Breast epithelium (tissue), 4 donors: ENCODE results near the gene CBFA2T2. TPM values are rescaled to one million over a fixed set of nuclear protein-coding genes. Genes with fewer than 3 reads are reported as not detected.
"Not testable (repeated sequence)": the region's sequence is repeated elsewhere in the genome, so short reads cannot be mapped to it uniquely, and the experiment has no call there.

Source experiments
- DNase-seq, 2 donors: peaks; one replicate each; pipeline ENCODE4 v3.0.0-alpha.2; 2019; ENCODE audit warnings: low spot score in 2 of 2
- H3K27ac ChIP-seq, 2 donors: fragments of 200-600 bp; sonication (generic) in 1 of 2; one replicate each; pipeline ENCODE4 v1.5.1; 2016 to 2019; ENCODE audit warnings: mild to moderate bottlenecking in 1 of 2
- H3K27me3 ChIP-seq, 2 donors: fragments of 200-600 bp; sonication (generic) in 1 of 2; one replicate each; pipeline versions ENCODE4 v1.5.1 to v1.6.0; 2017 to 2019; ENCODE audit warnings: control low read depth in 1 of 2, mild to moderate bottlenecking in 1 of 2
- H3K36me3 ChIP-seq: fragments of 200-600 bp; one replicate; pipeline ENCODE4 v1.5.1; 2019
- H3K4me1 ChIP-seq, 2 donors: fragments of 200-600 bp; sonication (generic); one replicate each; pipeline ENCODE4 v1.5.1; 2016 to 2019; ENCODE audit warnings: control low read depth in 1 of 2
- H3K4me3 ChIP-seq, 3 donors: fragments of 200-600 bp; sonication (generic); 1 replicate in 2 of 3; 2 replicates in 1 of 3; pipeline ENCODE4 v1.5.1; 2016 to 2019; ENCODE audit warnings: mild to moderate bottlenecking in 3 of 3, moderate library complexity in 2 of 3
- H3K9me3 ChIP-seq, 2 donors: fragments of 200-600 bp; sonication (generic) in 1 of 2; one replicate each; pipeline ENCODE4 v1.5.1; 2016 to 2019; ENCODE audit warnings: control low read depth in 1 of 2
- CTCF ChIP-seq, 3 donors: fragments of 450-650 bp; IDR thresholded peaks; one replicate each; pipeline ENCODE4 v1.5.1; 2016 to 2017; ENCODE audit warnings: antibody characterized with exemption in 3 of 3, mild to moderate bottlenecking in 3 of 3, moderate library complexity in 3 of 3
- POLR2A ChIP-seq: fragments of 450-650 bp; IDR thresholded peaks from one replicate; pipeline ENCODE4 v1.6.1; 2016; ENCODE audit warnings: antibody characterized with exemption, mild to moderate bottlenecking, moderate library complexity
- POLR2AphosphoS5 ChIP-seq, 3 donors: sonication (generic); formaldehyde crosslinking; IDR thresholded peaks; one replicate each; pipeline ENCODE4 v1.6.1; 2017; ENCODE audit warnings: antibody characterized with exemption in 3 of 3
- intact Hi-C: fragments of 100-400 bp; cut with DNase I; formaldehyde crosslinking; loops from one replicate; pipeline ENCODE4 v1.15.1; 2023; ENCODE audit warnings: low total_unique reads
- total RNA-seq, 3 donors: library from RNA; depleted of rRNA; stranded (reverse); fragments of >200 nt; gene quantifications; one replicate each; pipeline ENCODE4 v1.1.0, GENCODE V29; 2016

CBFA2T2 gene
- total RNA-seq, 3 donors from 2014 or later = 10.9 to 20.9 (median 17.0) TPM

GRCh38 chr20:33645072-33645358, 155.1 kb downstream of the CBFA2T2 start:
- TF ChIP-seq POLR2A (no peak), POLR2AphosphoS5 (IDR thresholded peaks at IDR 0.05) (no peak), CTCF (IDR thresholded peaks at IDR 0.05) (no peak)
- H3K27me3 ChIP-seq = no peaks in the 10 kb centered on the region
- no peak overlapping the region for H3K27ac ChIP-seq
- H3K9me3 ChIP-seq = no peaks in the 10 kb centered on the region
- no peak for DNase-seq
- intact Hi-C loops = no loop called here
- H3K36me3 ChIP-seq = no peaks in the 10 kb centered on the region
- H3K4me3 ChIP-seq = no peak overlapping the region
- H3K4me1 ChIP-seq = peaks cover 0 to 10% of the 10 kb centered on the region in 2 donors

DNA sequence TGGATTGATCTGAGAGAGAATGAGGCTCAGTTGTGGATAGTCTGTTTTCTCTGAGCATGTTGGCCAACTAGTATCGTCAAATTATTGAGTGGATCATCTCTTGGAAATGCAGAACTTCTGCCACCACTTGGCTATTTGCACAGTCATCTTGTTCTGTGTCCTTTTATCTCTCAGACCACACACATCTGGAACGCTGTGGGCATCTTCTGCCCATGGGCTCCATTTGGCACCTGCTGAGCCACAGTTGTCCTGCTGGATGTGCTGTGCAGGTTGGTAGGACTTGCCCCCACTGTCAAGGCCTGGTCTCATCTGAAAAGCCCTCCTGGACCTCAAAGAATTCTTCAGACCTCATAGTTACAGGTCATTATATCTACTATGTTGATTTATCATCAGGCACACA, 155.5 kb downstream of the CBFA2T2 start:
- intact Hi-C loops = no loop called here
- Histone ChIP-seq H3K36me3 (no peaks in the 10 kb centered on the region), H3K4me1 (peaks cover 0 to 10% of the 10 kb centered on the region in 2 donors), H3K4me3 (no peak overlapping the region), H3K9me3 (no peaks in the 10 kb centered on the region), H3K27ac (no peak overlapping the region), H3K27me3 (no peaks in the 10 kb centered on the region)
- DNase-seq = no peak
- no peak for TF ChIP-seq POLR2A
- TF ChIP-seq CTCF (IDR thresholded peaks at IDR 0.05) = no peak
- TF ChIP-seq POLR2AphosphoS5 (IDR thresholded peaks at IDR 0.05) = no peak

- Histone ChIP-seq H3K4me3 (no peak overlapping the region), H3K9me3 (no peaks in the 10 kb centered on the region), H3K4me1 (peaks cover 0 to 10% of the 10 kb centered on the region in 2 donors), H3K27me3 (no peaks in the 10 kb centered on the region), H3K36me3 (no peaks in the 10 kb centered on the region), H3K27ac (no peak overlapping the region)
- DNase-seq = no peak
- TF ChIP-seq CTCF (IDR thresholded peaks at IDR 0.05) (no peak), POLR2A (no peak), POLR2AphosphoS5 (IDR thresholded peaks at IDR 0.05) (no peak)
- intact Hi-C loops = no loop called here
Observed at GRCh38 chr20:33646191-33646590, 156.3 kb downstream of the CBFA2T2 start.

DNA sequence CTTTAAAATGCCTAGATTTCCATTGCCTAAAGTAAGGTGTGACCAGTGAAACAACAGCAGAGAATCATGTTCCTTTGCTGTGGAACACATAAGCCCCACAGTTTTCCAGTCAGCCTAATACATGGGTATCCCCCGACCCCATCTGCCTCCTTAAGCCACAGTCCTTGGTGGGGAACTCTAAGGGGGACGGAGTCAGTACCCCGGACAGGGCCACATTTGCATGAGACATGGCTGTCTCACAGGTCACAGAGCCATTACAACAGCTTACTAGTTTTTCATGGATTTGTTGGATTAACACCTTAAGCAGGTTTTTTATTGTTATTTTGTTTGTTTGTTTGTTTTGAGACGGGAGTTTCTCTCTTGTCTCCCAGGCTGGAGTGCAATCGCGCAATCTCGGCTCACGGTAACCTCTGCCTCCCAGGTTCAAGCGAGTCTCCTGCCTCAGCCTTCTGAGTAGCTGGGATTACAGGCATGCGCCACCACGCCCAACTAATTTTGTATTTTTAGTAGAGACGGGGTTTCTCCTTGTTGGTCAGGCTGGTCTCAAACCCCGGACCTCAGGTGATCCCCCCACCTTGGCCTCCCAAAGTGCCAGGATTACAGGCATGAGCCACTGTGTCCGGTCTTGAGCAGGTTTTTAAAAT, 157.2 kb downstream of the CBFA2T2 start:
- intact Hi-C loops, DNase-seq, H3K36me3 ChIP-seq, H3K27me3 ChIP-seq, H3K4me1 ChIP-seq, H3K9me3 ChIP-seq: not testable (repeated sequence)
- H3K4me3 ChIP-seq = peak overlapping the region in 1 of 3 donors; percentile 0
- H3K27ac ChIP-seq = peak overlapping the region; percentile 65 to 73

DNA sequence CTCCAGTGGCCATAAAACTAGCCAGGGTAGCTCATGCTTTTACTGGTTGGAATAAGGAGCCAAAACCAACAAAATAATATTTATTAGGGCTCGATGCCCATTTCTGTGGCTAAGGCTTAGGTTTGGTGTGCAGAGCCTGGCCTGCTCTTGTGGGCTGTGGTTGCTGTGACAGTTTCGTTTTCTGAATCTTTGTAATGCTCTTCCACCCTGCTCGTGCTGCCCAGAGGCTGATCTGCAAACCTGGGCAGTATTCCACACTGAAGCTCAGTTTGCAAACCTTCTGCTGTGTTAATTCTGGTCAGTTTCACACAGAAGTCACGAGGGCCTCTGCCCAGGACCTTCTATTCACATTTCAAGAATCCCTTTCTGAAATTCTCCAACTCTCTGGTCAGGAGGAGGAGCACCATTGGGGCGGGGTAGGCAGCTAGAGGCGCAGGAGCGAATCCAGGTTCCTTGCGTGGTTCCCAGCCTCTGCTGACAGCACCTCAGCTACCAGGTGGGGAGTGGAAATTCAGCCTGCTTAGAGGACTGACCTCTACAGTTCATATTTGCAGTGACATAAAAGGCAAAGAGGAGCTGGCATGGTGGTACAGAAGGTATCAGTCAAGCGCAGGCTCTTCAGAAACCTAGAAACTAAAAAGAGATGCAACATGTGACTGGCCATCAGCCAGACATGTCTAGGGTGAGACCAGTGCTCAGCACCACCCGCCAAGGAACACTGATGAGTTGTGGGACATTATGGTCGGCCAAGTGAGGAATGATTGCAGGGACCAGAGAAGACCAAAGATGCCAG, 157.9 kb downstream of the CBFA2T2 start:
- H3K36me3 ChIP-seq = no peaks in the 10 kb centered on the region
- TF ChIP-seq CTCF (IDR thresholded peaks at IDR 0.05) = no peak
- no peak for TF ChIP-seq POLR2AphosphoS5 (IDR thresholded peaks at IDR 0.05)
- TF ChIP-seq POLR2A = no peak
- peak overlapping the region in 2 of 3 donors; percentile 0 to 6 for H3K4me3 ChIP-seq
- no peaks in the 10 kb centered on the region for H3K9me3 ChIP-seq
- DNase-seq = no peak
- H3K27me3 ChIP-seq = no peaks in the 10 kb centered on the region
- intact Hi-C loops = no loop called here
- peak overlapping the region; percentile 65 to 73 for H3K27ac ChIP-seq
- peaks cover 0 to 10% of the 10 kb centered on the region in 2 donors for H3K4me1 ChIP-seq
